Subcutaneous abdominal adipose tissue (tissue), 5 donors: Measurements from ENCODE around the gene CIAO3.
"Not testable (repeated sequence)": the region's sequence is repeated elsewhere in the genome, so short reads cannot be mapped to it uniquely, and the experiment has no call there.

ENCODE experiments used
- H3K27ac ChIP-seq: one replicate; pipeline ENCODE4 v1.7.0; 2013; ENCODE audit warnings: low read depth, mild to moderate bottlenecking, inconsistent platforms, low read length, moderate library complexity
- H3K27me3 ChIP-seq, 5 donors: one replicate each; pipeline ENCODE4 v1.7.0; 2013; ENCODE audit warnings: low read length in 5 of 5, inconsistent platforms in 1 of 5; ENCODE audit not compliant: control insufficient read depth in 5 of 5, insufficient read depth in 4 of 5
- H3K36me3 ChIP-seq, 5 donors: one replicate each; pipeline ENCODE4 v1.7.0; 2013; ENCODE audit warnings: low read length in 5 of 5; ENCODE audit not compliant: control insufficient read depth in 5 of 5, insufficient read depth in 5 of 5
- H3K4me1 ChIP-seq, 5 donors: one replicate each; pipeline ENCODE4 v1.7.0; 2013; ENCODE audit warnings: low read length in 5 of 5, mild to moderate bottlenecking in 3 of 5, moderate library complexity in 1 of 5; ENCODE audit not compliant: control insufficient read depth in 5 of 5, insufficient read depth in 5 of 5
- H3K4me3 ChIP-seq, 5 donors: one replicate each; pipeline ENCODE4 v1.7.0; 2013; ENCODE audit warnings: low read length in 5 of 5, low read depth in 1 of 5
- H3K9ac ChIP-seq, 5 donors: one replicate each; pipeline ENCODE4 v1.7.0; 2013; ENCODE audit warnings: low read length in 5 of 5, mild to moderate bottlenecking in 4 of 5, moderate library complexity in 3 of 5
- H3K9me3 ChIP-seq, 5 donors: one replicate each; pipeline ENCODE4 v1.7.0; 2013; ENCODE audit warnings: low read length in 5 of 5; ENCODE audit not compliant: control insufficient read depth in 5 of 5
- donor health status: healthy.
- donor health status: healthy.
- donor health status: healthy.
- donor health status: healthy.
- donor health status: healthy.

The CIAO3 gene

DNA sequence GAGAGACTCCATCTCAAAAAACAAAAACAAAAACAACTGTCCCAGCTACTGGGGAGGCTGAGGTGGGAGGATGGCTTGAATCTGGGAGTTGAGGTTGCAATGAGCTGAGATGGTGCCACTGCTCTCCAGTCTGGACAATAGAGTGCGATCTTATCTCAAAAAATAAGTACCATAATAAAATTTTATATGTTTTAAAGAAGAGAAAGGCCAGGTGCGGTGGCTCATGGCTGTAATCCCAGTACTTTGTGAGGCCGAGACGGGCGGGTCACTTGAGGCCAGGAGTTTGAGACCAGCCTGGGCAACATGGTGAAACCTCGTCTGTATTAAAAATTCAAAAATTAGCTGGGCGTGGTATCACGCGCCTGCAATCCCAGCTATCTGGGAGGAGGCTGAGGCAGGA is 36.0 kb upstream of the CIAO3 start:
- Histone ChIP-seq H3K36me3 (no peaks in the 10 kb centered on the region), H3K27ac (no peak overlapping the region), H3K27me3 (peaks cover 7 to 33% (median 25%) of the 10 kb centered on the region in 5 donors), H3K9me3 (no peaks in the 10 kb centered on the region), H3K4me1 (no peaks in the 10 kb centered on the region), H3K9ac (no peak overlapping the region), H3K4me3 (no peak overlapping the region)

GRCh38 chr16:776298-776697 is 35.5 kb upstream of the CIAO3 start:
- H3K9ac ChIP-seq, H3K36me3 ChIP-seq, H3K9me3 ChIP-seq, H3K4me3 ChIP-seq, H3K27ac ChIP-seq, H3K4me1 ChIP-seq: not testable (repeated sequence)
- H3K27me3 ChIP-seq = peaks cover 4 to 28% (median 20%) of the 10 kb centered on the region in 5 donors

GRCh38 chr16:775236-775796 is 34.5 kb upstream of the CIAO3 start:
- H3K27me3 ChIP-seq = peaks cover 0 to 18% (median 12%) of the 10 kb centered on the region in 5 donors
- H3K27ac ChIP-seq = no peak overlapping the region
- H3K9ac ChIP-seq = no peak overlapping the region
- H3K36me3 ChIP-seq = no peaks in the 10 kb centered on the region
- no peaks in the 10 kb centered on the region for H3K9me3 ChIP-seq
- H3K4me1 ChIP-seq = no peaks in the 10 kb centered on the region
- H3K4me3 ChIP-seq = no peak overlapping the region

- no peaks in the 10 kb centered on the region for H3K9me3 ChIP-seq
- no peak overlapping the region for H3K4me3 ChIP-seq
- H3K27me3 ChIP-seq = peaks cover 4 to 19% (median 12%) of the 10 kb centered on the region in 5 donors
These were observed 33.5 kb upstream of the CIAO3 start for GRCh38 chr16:774086-775001.

GRCh38 chr16:772959-773358 is 32.2 kb upstream of the CIAO3 start:
- Histone ChIP-seq H3K9me3 (no peaks in the 10 kb centered on the region), H3K36me3 (no peaks in the 10 kb centered on the region), H3K27me3 (peaks cover 7 to 14% (median 11%) of the 10 kb centered on the region in 5 donors), H3K9ac (no peak overlapping the region), H3K27ac (no peak overlapping the region), H3K4me3 (no peak overlapping the region), H3K4me1 (no peaks in the 10 kb centered on the region)

More at GRCh38 chr16:774086-775001, 33.5 kb upstream of the CIAO3 start:
- no peaks in the 10 kb centered on the region for H3K4me1 ChIP-seq
- H3K36me3 ChIP-seq = no peaks in the 10 kb centered on the region
- no peak overlapping the region for H3K9ac ChIP-seq
- no peak overlapping the region for H3K27ac ChIP-seq

- H3K4me3 ChIP-seq = no peak overlapping the region
- no peaks in the 10 kb centered on the region for H3K4me1 ChIP-seq
- H3K27ac ChIP-seq = no peak overlapping the region
- H3K9ac ChIP-seq = no peak overlapping the region
- H3K36me3 ChIP-seq = no peaks in the 10 kb centered on the region
- peaks cover 9 to 21% (median 18%) of the 10 kb centered on the region in 5 donors for H3K27me3 ChIP-seq
- no peaks in the 10 kb centered on the region for H3K9me3 ChIP-seq
These were observed 29.6 kb upstream of the CIAO3 start for GRCh38 chr16:770411-770810.

GRCh38 chr16:769934-770333 is 29.1 kb upstream of the CIAO3 start:
- Histone ChIP-seq H3K4me1 (no peaks in the 10 kb centered on the region), H3K4me3 (no peak overlapping the region), H3K27me3 (peaks cover 9 to 21% (median 18%) of the 10 kb centered on the region in 5 donors), H3K9me3 (no peaks in the 10 kb centered on the region), H3K9ac (no peak overlapping the region), H3K36me3 (no peaks in the 10 kb centered on the region), H3K27ac (no peak overlapping the region)

DNA sequence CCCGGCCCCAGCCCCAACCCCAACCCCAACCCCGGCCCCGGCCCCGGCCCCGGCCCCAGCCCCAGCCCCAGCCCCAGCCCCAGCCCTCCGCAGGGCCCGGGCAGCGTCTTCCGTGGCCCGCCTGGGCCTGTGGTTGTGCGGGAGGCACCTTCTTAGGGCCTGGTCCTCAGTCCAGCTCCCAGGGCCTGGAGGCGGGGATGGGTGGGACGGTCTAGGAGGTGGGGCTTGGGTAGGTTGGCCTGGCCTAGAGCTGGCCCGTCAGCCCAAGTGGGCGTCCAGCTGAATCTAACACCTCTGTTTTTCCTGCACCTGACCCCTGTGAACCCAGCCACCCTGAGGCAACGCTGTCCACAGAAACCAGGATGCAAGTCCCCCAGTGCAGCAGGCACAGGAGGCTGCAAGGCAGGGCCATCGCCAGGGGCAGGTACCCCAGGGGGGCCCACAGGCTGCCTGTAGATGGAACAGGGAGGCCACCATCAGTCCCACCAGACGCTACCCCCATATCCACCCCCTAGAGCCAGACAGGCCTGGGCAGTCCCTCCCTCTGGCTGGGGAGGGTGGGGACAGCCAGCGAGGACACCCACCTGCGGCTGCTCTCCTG is 28.5 kb upstream of the CIAO3 start:
- no peak overlapping the region for H3K27ac ChIP-seq
- no peak overlapping the region for H3K4me3 ChIP-seq
- H3K4me1 ChIP-seq = no peaks in the 10 kb centered on the region
- H3K9me3 ChIP-seq = no peaks in the 10 kb centered on the region
- H3K36me3 ChIP-seq = no peaks in the 10 kb centered on the region
- no peak overlapping the region for H3K9ac ChIP-seq
- peaks cover 9 to 21% (median 18%) of the 10 kb centered on the region in 5 donors for H3K27me3 ChIP-seq

- Histone ChIP-seq H3K27me3 (peaks cover 9 to 25% (median 22%) of the 10 kb centered on the region in 5 donors), H3K4me3 (no peak overlapping the region), H3K27ac (no peak overlapping the region), H3K4me1 (no peaks in the 10 kb centered on the region), H3K36me3 (no peaks in the 10 kb centered on the region), H3K9me3 (no peaks in the 10 kb centered on the region), H3K9ac (no peak overlapping the region)
These were observed 27.6 kb upstream of the CIAO3 start for GRCh38 chr16:768428-768827.

DNA sequence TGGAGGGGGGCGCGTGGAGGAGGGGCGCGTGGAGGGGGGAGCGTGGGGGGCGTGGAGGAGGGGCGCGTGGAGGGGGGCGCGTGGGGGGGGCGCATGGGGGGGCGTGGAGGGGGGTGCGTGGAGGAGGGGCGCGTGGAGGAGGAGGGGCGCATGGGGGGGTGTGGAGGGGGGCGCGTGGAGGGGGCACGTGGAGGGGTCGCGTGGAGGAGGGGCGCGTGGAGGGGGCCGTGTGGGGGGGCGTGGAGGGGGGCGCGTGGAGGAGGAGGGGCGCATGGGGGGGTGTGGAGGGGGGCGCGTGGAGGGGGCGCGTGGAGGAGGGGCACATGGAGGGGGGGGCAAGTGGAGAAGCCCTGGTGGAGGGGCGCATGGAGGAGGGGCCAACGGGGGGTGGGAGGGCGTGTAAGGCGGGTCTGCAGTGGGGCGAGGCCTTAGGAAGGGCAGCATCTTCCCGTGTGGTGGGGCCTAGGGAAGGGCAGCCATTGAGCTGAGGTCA is 27.0 kb upstream of the CIAO3 start:
- H3K27me3 ChIP-seq = peaks cover 11 to 27% (median 25%) of the 10 kb centered on the region in 5 donors
- H3K36me3 ChIP-seq = no peaks in the 10 kb centered on the region
- no peak overlapping the region for H3K27ac ChIP-seq
- H3K9me3 ChIP-seq = no peaks in the 10 kb centered on the region
- no peaks in the 10 kb centered on the region for H3K4me1 ChIP-seq
- no peak overlapping the region for H3K9ac ChIP-seq
- no peak overlapping the region for H3K4me3 ChIP-seq
